Amniotic epithelial cell (primary cell): ENCODE data around the gene IRX2.

Experiments used
- DNase-seq: peaks from one replicate; pipeline ENCODE4 v3.0.0-alpha.2; 2010; ENCODE audit warnings: low read depth

The IRX2 gene

GRCh38 chr5:2756211-2757152 lies 5.0 kb upstream of the IRX2 start:
- no peak for DNase-seq

GRCh38 chr5:2755681-2756171 lies 4.2 kb upstream of the IRX2 start:
- no peak for DNase-seq

- DNase-seq, result no peak
Observed at GRCh38 chr5:2755076-2755680, 3.7 kb upstream of the IRX2 start.

- no peak for DNase-seq
Observed at GRCh38 chr5:2754581-2755075, 3.2 kb upstream of the IRX2 start.

GRCh38 chr5:2753452-2754420 lies 2.3 kb upstream of the IRX2 start:
- no peak for DNase-seq

GRCh38 chr5:2752821-2753439 lies 1.5 kb upstream of the IRX2 start:
- no peak for DNase-seq

GRCh38 chr5:2752059-2752820 lies 763 bp upstream of the IRX2 start:
- no peak for DNase-seq

- DNase-seq, result no peak
Observed at GRCh38 chr5:2750758-2751464, 566 bp downstream of the IRX2 start.

GRCh38 chr5:2750026-2750757 lies 1.3 kb downstream of the IRX2 start:
- DNase-seq, result no peak

- no peak for DNase-seq
Observed at GRCh38 chr5:2749514-2750025, 1.9 kb downstream of the IRX2 start.

- DNase-seq, result no peak
Observed at GRCh38 chr5:2748861-2749513, 2.5 kb downstream of the IRX2 start.

GRCh38 chr5:2748179-2748860 lies 3.2 kb downstream of the IRX2 start:
- DNase-seq, result no peak

GRCh38 chr5:2747363-2748162 lies 3.9 kb downstream of the IRX2 start:
- no peak for DNase-seq

GRCh38 chr5:2746561-2747032 lies 4.9 kb downstream of the IRX2 start:
- DNase-seq, result no peak

- DNase-seq, result no peak
Observed at GRCh38 chr5:2744485-2744884, 7.0 kb downstream of the IRX2 start.

- no peak for DNase-seq
Observed at GRCh38 chr5:2742921-2743679, 8.4 kb downstream of the IRX2 start.
